ENCODE data around the gene SNX13. TPM values are rescaled to one million over a fixed set of nuclear protein-coding genes. Genes with fewer than 3 reads are reported as not detected.

The SNX13 gene
- total and polyA plus RNA-seq, 9 of the 15 experiments (the other 6 are each of a cell fraction or from before 2014, with no cell fraction given) = 5.6 to 33.2 (median 25.4) TPM

- no peaks in the 10 kb centered on the region for H3K9me3 ChIP-seq (replicated peaks; ENCODE audit: control insufficient read depth, insufficient read depth, low read depth, low read length)
- peaks cover 75% of the 10 kb centered on the region for H3K79me2 ChIP-seq (ENCODE audit: control insufficient read depth, insufficient read depth, low read length)
- FAIRE-seq (no peak), ATAC-seq (no peak), DNase-seq (ENCODE audit: extremely low read depth in 1 of 4, low spot score in 3 of 4) (no peak)
- no TSS peak for BruUV-seq (replicated peaks)
- WGBS (ENCODE audit: insufficient coverage, low coverage, missing lambda C conversion rate) = 100% methylated on average over 1 of the region's 2 CpGs
- peak overlapping the region; percentile 6; the same call in 1 of the 3 replicates for H3K27ac ChIP-seq (ENCODE audit: extremely low read depth, low read depth, low read length)
- H4K20me1 ChIP-seq (replicated peaks; ENCODE audit: control insufficient read depth, insufficient read depth, low read length) = peaks cover 17% of the 10 kb centered on the region; the same call in 1 of the 2 replicates
- no peak overlapping the region; a peak in 1 of 4 replicates for H3K9ac ChIP-seq (ENCODE audit: insufficient read depth in 1 of 2, low read depth in 2 of 2, low read length in 2 of 2)
- H3K9me1 ChIP-seq (ENCODE audit: control insufficient read depth, insufficient read depth, low read length) = no peaks in the 10 kb centered on the region
- POLR2A ChIA-PET = interaction anchor here (0.7 to 1.2 kb wide), 3 partner anchors 10 to 248 kb away, joined by 3 to 6 read pairs (median 3); no protein-coding TSS in a partner anchor
- TF ChIP-seq NCOA2 (IDR thresholded peaks at IDR 0.05; ENCODE audit: partially characterized antibody in 2 of 2) = no peak
- TF ChIP-seq MYNN (IDR thresholded peaks at IDR 0.05) = no peak
- TF ChIP-seq MYNN (CRISPR knock-in tag; IDR thresholded peaks at IDR 0.05) = no peak
- TF ChIP-seq ZNF830 (CRISPR knock-in tag; IDR thresholded peaks at IDR 0.05) = no peak
- TF ChIP-seq ZKSCAN8 (CRISPR knock-in tag; IDR thresholded peaks at IDR 0.05) = no peak
- TF ChIP-seq TAF7 (tag; IDR thresholded peaks at IDR 0.05) = no peak
- TF ChIP-seq ZEB2 (IDR thresholded peaks at IDR 0.05) = no peak
- no peak for TF ChIP-seq STAG1 (CRISPR knock-in tag; IDR thresholded peaks at IDR 0.05; ENCODE audit: borderline replicate concordance)
- TF ChIP-seq, protein P1, sequence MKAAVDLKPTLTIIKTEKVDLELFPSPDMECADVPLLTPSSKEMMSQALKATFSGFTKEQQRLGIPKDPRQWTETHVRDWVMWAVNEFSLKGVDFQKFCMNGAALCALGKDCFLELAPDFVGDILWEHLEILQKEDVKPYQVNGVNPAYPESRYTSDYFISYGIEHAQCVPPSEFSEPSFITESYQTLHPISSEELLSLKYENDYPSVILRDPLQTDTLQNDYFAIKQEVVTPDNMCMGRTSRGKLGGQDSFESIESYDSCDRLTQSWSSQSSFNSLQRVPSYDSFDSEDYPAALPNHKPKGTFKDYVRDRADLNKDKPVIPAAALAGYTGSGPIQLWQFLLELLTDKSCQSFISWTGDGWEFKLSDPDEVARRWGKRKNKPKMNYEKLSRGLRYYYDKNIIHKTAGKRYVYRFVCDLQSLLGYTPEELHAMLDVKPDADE (conservative IDR thresholded peaks at IDR 0.05; ENCODE audit: control insufficient read depth, low read depth, low read length) = no peak
- TF ChIP-seq TGIF2 (CRISPR knock-in tag; IDR thresholded peaks at IDR 0.05) = no peak
- no peak for TF ChIP-seq MAFG (tag; conservative IDR thresholded peaks at IDR 0.05)
- TF ChIP-seq PTBP1 (IDR thresholded peaks at IDR 0.05; ENCODE audit: low read depth, low read length) = no peak
- no peak for TF ChIP-seq RFX7 (CRISPR knock-in tag; IDR thresholded peaks at IDR 0.05)
- TF ChIP-seq, protein P2, sequence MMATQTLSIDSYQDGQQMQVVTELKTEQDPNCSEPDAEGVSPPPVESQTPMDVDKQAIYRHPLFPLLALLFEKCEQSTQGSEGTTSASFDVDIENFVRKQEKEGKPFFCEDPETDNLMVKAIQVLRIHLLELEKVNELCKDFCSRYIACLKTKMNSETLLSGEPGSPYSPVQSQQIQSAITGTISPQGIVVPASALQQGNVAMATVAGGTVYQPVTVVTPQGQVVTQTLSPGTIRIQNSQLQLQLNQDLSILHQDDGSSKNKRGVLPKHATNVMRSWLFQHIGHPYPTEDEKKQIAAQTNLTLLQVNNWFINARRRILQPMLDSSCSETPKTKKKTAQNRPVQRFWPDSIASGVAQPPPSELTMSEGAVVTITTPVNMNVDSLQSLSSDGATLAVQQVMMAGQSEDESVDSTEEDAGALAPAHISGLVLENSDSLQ (IDR thresholded peaks at IDR 0.05) = no peak
- TF ChIP-seq CEBPG (CRISPR knock-in tag; IDR thresholded peaks at IDR 0.05) = no peak
- no peak for TF ChIP-seq CEBPG (tag; conservative IDR thresholded peaks at IDR 0.05 in 1 of 2, IDR thresholded peaks at IDR 0.05 in 1 of 2)
- no peak for TF ChIP-seq MYBL2 (IDR thresholded peaks at IDR 0.05; ENCODE audit: low read depth)
- no peak for TF ChIP-seq MYBL2 (CRISPR knock-in tag; IDR thresholded peaks at IDR 0.05; ENCODE audit: borderline replicate concordance)
- TF ChIP-seq SNAPC5 (CRISPR knock-in tag; IDR thresholded peaks at IDR 0.05) = no peak
- H3K36me3 ChIP-seq (ENCODE audit: control insufficient read depth, insufficient read depth, low read length) = peaks cover 7% of the 10 kb centered on the region; the same call in 1 of the 3 replicates
- no peak overlapping the region for H2AFZ ChIP-seq (ENCODE audit: low read depth, low read length)
- intact Hi-C loops (cut with micrococcal nuclease) = no loop called here
- peaks cover 8 to 23% of the 10 kb centered on the region in 2 experiments; a peak in 3 of 5 replicates for H3K4me1 ChIP-seq (replicated peaks in 1 of 2; ENCODE audit: control insufficient read depth in 2 of 2, insufficient read depth in 2 of 2, low read length in 2 of 2)
- CTCF ChIA-PET (ENCODE audit: low intra/inter-chr PET ratio) = no interaction called here
- no peaks in the 10 kb centered on the region for H3K27me3 ChIP-seq (ENCODE audit: control insufficient read depth in 2 of 2, insufficient read depth in 2 of 2, low read length in 2 of 2)
- peak overlapping the region; percentile 86; the same call in 1 of the 2 replicates for H3K4me3 ChIP-seq
- in situ Hi-C loops (cut with MboI) = no loop called here
- H3K4me2 ChIP-seq (ENCODE audit: insufficient read depth, low read length) = no peak overlapping the region; the same call in none of the 2 replicates
Observed at GRCh38 chr7:17937506-17938120, 2.7 kb downstream of the SNX13 start.

All from K562 (cell line).